OCI-LY1 (cell line): ENCODE data around the gene KANK4.
"Not testable (repeated sequence)": the region's sequence is repeated elsewhere in the genome, so short reads cannot be mapped to it uniquely, and the experiment has no call there.

ENCODE experiments used
- H2AFZ ChIP-seq: fragments of 200-600 bp; sonication (generic), shearing (Covaris generic); 2 replicates; pipeline ENCODE4 v1.6.0; 2014; ENCODE audit warnings: antibody characterized with exemption, mild to moderate bottlenecking, low read length
- H3F3A ChIP-seq: fragments of 200-600 bp; sonication (generic), shearing (Covaris generic); 2 replicates; pipeline ENCODE4 v1.6.0; 2014; ENCODE audit warnings: mild to moderate bottlenecking, antibody characterized with exemption, low read length, moderate library complexity; ENCODE audit not compliant: insufficient read depth
- H3K27ac ChIP-seq: fragments of 200-600 bp; sonication (generic); 2 replicates; pipeline ENCODE4 v1.5.1; 2014; ENCODE audit warnings: low read length, mixed run types, mild to moderate bottlenecking, low read depth; ENCODE audit not compliant: poor library complexity, severe bottlenecking
- H3K27me3 ChIP-seq: fragments of 200-600 bp; sonication (generic); 2 replicates; pipeline ENCODE4 v1.6.0; 2014; ENCODE audit warnings: antibody characterized with exemption, mild to moderate bottlenecking, low read length, moderate library complexity; ENCODE audit not compliant: insufficient read depth
- H3K36me3 ChIP-seq: fragments of 200-600 bp; sonication (generic); 2 replicates; pipeline ENCODE4 v1.6.1; 2014; ENCODE audit warnings: mild to moderate bottlenecking, antibody characterized with exemption, low read length, moderate library complexity, mixed read lengths; ENCODE audit not compliant: insufficient read depth
- H3K4me1 ChIP-seq: fragments of 200-600 bp; sonication (generic); 2 replicates; pipeline ENCODE4 v1.5.1; 2014; ENCODE audit warnings: mild to moderate bottlenecking, low read length, moderate library complexity; ENCODE audit not compliant: insufficient read depth, severe bottlenecking
- H3K4me2 ChIP-seq: fragments of 200-600 bp; sonication (generic), shearing (Covaris generic); 2 replicates; pipeline ENCODE4 v1.6.1; 2014; ENCODE audit warnings: low read length
- H3K4me3 ChIP-seq: fragments of 200-600 bp; sonication (generic); 2 replicates; pipeline ENCODE4 v1.5.1; 2014; ENCODE audit warnings: low read length, low read depth, mild to moderate bottlenecking, mixed read lengths; ENCODE audit not compliant: poor library complexity, severe bottlenecking
- H3K79me2 ChIP-seq: fragments of 200-600 bp; shearing (Covaris generic); 2 replicates; pipeline ENCODE4 v1.6.1; 2016; ENCODE audit warnings: mixed run types, low read length, mixed read lengths; ENCODE audit not compliant: insufficient read depth
- H3K9ac ChIP-seq: fragments of 200-600 bp; sonication (generic), shearing (Covaris generic); 2 replicates; pipeline ENCODE4 v1.6.1; 2014; ENCODE audit warnings: mild to moderate bottlenecking, low read length, mixed read lengths
- H3K9me2 ChIP-seq: fragments of 200-600 bp; sonication (generic), shearing (Covaris generic); 2 replicates; pipeline ENCODE4 v1.6.1; 2014; ENCODE audit warnings: low read depth, mild to moderate bottlenecking, low read length, mixed read lengths
- H3K9me3 ChIP-seq: fragments of 200-600 bp; shearing (Covaris generic); 2 replicates; pipeline ENCODE4 v1.6.1; 2014; ENCODE audit warnings: low read length, mixed read lengths
- H4K20me1 ChIP-seq: fragments of 200-600 bp; sonication (generic), shearing (Covaris generic); 2 replicates; pipeline ENCODE4 v1.6.0; 2016; ENCODE audit warnings: mild to moderate bottlenecking, low read length; ENCODE audit not compliant: insufficient read depth
- CTCF ChIP-seq: fragments of 200-600 bp; sonication (generic), shearing (Covaris generic); IDR thresholded peaks from 2 replicates; pipeline ENCODE4 v1.5.1; 2017; ENCODE audit warnings: mild to moderate bottlenecking, antibody characterized with exemption, low read length, moderate library complexity, mixed read lengths
- EZH2 ChIP-seq: fragments of 200-600 bp; sonication (generic), shearing (Covaris generic); IDR thresholded peaks from 2 replicates; pipeline ENCODE4 v1.8.0; 2017; ENCODE audit warnings: borderline replicate concordance, mixed run types, mild to moderate bottlenecking, antibody characterized with exemption, low read length, moderate library complexity, mixed read lengths

KANK4 gene

GRCh38 chr1:62247391-62248168, 71.7 kb downstream of the KANK4 start:
- Histone ChIP-seq H3K9me3 (no peaks in the 10 kb centered on the region), H4K20me1 (no peaks in the 10 kb centered on the region), H3K79me2 (no peaks in the 10 kb centered on the region), H3K9ac (no peak overlapping the region), H3K4me1 (no peaks in the 10 kb centered on the region), H3K9me2 (no peaks in the 10 kb centered on the region), H3K36me3 (no peaks in the 10 kb centered on the region), H3K4me3 (no peak overlapping the region), H3K27ac (no peak overlapping the region), H3F3A (no peaks in the 10 kb centered on the region), H3K27me3 (peaks cover 3% of the 10 kb centered on the region; the same call in 1 of the 2 replicates), H3K4me2 (no peak overlapping the region), H2AFZ (no peak overlapping the region)
- TF ChIP-seq CTCF (no peak), EZH2 (no peak)

GRCh38 chr1:62245201-62245600, 74.0 kb downstream of the KANK4 start:
- Histone ChIP-seq H3K79me2 (no peaks in the 10 kb centered on the region), H3K9ac (no peak overlapping the region), H3K27ac (no peak overlapping the region), H3F3A (no peaks in the 10 kb centered on the region), H3K4me2 (no peak overlapping the region), H4K20me1 (no peaks in the 10 kb centered on the region), H3K36me3 (no peaks in the 10 kb centered on the region), H3K4me1 (no peaks in the 10 kb centered on the region), H3K9me2 (no peaks in the 10 kb centered on the region), H2AFZ (no peak overlapping the region), H3K27me3 (peaks cover 7% of the 10 kb centered on the region; the same call in 1 of the 2 replicates), H3K4me3 (no peak overlapping the region), H3K9me3 (no peaks in the 10 kb centered on the region)
- TF ChIP-seq CTCF (no peak), EZH2 (no peak)

GRCh38 chr1:62244380-62244779, 74.9 kb downstream of the KANK4 start:
- H3K4me3 ChIP-seq, H3K9me2 ChIP-seq, H3K79me2 ChIP-seq, H3K9me3 ChIP-seq, H3K36me3 ChIP-seq, H3F3A ChIP-seq, H3K4me1 ChIP-seq, H3K9ac ChIP-seq, H3K27me3 ChIP-seq, H4K20me1 ChIP-seq, H2AFZ ChIP-seq, H3K27ac ChIP-seq, H3K4me2 ChIP-seq: not testable (repeated sequence)
